Measurements from ENCODE around the gene RYR3.

RYR3 gene

GRCh38 chr15:33912326-33912725, 601.6 kb downstream of the RYR3 start:
- no peak for TF ChIP-seq CTCF (IDR thresholded peaks at IDR 0.05)

GRCh38 chr15:33913459-33913858, 602.7 kb downstream of the RYR3 start:
- TF ChIP-seq CTCF (IDR thresholded peaks at IDR 0.05) = no peak

Measured in LNCAP (cell line).